GM19240 (cell line): ENCODE results near the gene CD80.

Source experiments
- DNase-seq: peaks from one replicate; pipeline ENCODE4 v3.0.0; 2011; ENCODE audit warnings: low spot score; ENCODE audit not compliant: insufficient read length

CD80 gene

GRCh38 chr3:119550192-119550910, 9.1 kb downstream of the CD80 start:
- DNase-seq: no peak

GRCh38 chr3:119548341-119548740, 11.1 kb downstream of the CD80 start:
- no peak for DNase-seq

GRCh38 chr3:119547227-119547626, 12.2 kb downstream of the CD80 start:
- no peak for DNase-seq

DNA sequence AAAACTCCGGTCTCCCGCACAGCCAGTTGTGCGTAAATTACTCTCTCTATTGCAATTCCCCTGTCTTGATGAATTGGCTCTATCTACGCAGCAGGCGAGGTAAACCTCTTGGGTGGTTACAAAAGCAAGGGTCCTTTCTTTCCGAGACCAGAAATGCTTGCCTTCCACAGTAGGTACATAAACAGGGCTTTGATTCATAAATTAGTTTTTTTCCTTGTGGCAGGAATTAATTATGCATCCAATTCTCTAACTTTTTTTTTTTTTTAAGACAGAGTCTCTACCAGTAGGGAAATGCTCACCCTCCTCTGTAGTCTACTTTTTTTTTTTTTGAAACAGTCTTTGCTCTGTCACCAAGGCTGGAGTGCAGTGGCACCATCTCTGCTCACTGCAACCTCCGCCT, 16.3 kb downstream of the CD80 start:
- DNase-seq: no peak

DNA sequence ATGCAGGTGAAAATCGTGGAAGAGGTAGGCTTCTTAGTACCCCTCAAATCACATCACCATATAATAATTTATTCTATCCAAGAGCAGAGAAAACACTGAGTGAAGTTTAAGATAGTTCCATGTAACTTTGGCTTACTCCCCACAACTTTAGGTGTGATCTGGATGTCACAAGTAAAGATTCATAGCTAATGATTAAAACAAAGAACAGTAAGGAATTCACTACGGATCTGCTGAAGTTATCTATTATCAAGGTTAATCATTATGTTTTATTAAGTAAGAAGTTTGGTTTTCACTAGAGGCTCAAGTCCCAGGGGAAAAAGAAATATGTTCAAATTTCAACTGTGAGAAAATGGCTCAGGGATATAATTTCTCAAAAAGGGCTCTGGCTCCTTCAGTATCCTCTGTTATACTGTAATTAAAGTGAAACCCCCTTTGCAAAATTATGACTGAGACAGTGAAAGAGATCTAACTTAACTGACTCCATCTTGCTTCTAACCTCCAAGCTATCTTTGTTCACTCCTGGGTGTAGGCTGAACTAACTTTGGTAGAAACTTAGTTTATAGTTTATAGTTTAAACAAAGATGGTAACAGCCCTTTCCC, 17.1 kb downstream of the CD80 start:
- DNase-seq: no peak

GRCh38 chr3:119541547-119541946, 17.9 kb downstream of the CD80 start:
- DNase-seq: no peak

- DNase-seq: no peak
These were observed 20.6 kb downstream of the CD80 start for GRCh38 chr3:119538772-119539171.

DNA sequence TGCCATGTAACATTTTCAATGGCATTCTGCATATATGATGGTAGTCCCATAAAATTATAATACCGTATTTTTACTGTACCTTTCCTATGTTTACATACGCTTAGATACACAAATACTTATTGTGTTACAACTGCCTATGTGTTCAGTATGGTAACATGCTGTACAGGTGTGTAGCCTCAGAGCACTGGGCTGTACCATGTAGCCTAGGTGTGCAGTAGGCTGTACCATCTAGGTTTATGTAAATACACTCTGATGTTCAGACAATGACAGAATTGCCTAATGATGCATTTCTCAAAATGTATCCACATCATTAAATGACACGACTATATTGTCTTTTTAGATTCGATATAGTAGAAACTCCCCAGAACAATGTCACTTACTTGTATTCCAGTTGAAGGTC, 22.7 kb downstream of the CD80 start:
- DNase-seq: no peak

- DNase-seq: no peak
These were observed 25.1 kb downstream of the CD80 start for GRCh38 chr3:119534296-119534695.

DNA sequence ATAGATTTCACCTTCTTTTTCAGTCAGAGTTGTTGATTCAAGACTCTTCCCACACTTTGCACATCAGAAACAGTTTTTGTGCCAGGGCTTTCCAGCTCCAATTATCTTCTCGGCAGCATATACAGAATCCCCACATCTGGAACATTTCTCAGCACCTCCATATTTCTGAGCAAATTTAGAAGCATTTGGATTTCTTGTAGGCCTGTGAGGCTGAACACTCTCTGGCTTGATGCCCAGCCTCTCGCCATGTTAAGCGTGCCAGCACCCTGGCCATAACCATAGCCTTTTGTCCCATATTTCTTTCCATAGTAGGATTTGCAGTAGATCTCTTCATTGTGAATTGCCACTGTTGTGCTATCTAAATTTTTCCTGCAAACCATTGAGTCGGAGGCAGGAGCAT, 28.3 kb downstream of the CD80 start:
- no peak for DNase-seq

- no peak for DNase-seq
These were observed 29.0 kb downstream of the CD80 start for GRCh38 chr3:119530456-119530855.

DNA sequence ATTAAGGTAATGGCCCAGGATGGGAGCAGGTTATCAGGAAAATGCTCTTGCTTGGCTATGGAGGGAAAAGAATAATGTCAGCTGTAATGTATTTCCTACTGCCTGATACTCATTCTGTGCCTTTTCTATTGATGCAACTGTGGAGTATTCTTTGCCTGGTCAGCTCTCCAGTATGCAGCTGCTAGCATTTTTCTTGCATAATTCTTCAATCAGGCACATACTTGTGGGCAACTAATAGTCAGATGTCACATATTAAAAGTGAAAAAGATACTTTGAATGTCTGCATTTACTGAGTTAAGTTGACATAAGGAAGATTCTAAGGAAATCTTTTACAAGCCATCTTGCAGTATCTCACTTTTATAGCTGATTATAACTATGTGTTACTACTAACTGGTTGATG, 29.5 kb downstream of the CD80 start:
- DNase-seq: no peak

DNA sequence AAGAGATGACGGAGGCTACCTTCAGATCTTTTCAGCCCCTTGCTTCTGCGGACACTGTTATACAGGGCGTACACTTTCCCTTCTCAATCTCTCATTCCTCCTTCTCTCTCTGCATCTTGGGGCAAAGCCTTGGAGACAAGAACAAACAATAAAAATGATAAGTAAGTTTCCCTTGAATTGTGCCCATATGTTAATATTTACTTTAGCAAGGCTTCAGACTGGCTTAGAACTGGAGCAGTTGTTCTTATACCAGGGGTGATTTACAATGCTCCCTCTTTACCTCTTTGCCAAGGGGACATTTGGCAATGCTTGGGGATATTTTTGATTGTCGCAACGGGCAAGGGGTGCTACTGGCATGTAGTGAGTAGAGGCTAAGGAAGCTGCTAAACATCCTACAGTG, 31.7 kb downstream of the CD80 start:
- DNase-seq: no peak

DNA sequence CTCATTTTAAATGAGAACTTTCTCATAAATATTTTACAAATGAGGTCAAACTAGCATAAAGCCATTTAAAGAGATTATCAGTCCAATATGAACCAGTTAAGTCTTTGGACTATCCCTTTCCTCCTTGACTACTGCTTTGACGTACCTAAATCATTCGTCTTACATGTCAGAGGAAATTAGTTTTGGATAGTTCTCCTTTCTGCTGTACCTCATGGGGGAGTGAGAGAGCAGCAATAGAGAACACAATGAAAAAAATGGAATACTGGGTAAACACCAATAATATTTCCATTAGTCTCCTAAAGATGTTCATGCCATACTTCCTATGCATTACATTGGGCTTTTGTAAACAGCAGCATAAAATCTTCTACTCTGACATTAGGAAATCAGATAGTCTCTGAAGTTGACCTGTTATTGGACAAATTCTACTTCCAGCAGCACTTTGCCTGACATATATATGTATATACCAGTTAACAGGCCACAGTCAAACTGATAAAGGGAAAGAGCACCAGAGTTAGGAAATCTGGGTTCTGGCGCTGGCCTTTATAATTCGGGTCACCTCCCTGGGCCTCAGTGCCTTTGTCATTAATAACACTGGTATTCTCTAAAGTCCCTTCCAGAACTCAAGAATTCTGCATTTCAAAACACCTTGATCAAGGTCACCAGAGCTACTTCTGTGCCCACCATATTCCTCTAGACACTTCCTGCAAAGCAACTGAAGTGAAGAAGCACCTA, 34.3 kb downstream of the CD80 start:
- DNase-seq: no peak

GRCh38 chr3:119518026-119518425, 41.4 kb downstream of the CD80 start:
- no peak for DNase-seq

DNA sequence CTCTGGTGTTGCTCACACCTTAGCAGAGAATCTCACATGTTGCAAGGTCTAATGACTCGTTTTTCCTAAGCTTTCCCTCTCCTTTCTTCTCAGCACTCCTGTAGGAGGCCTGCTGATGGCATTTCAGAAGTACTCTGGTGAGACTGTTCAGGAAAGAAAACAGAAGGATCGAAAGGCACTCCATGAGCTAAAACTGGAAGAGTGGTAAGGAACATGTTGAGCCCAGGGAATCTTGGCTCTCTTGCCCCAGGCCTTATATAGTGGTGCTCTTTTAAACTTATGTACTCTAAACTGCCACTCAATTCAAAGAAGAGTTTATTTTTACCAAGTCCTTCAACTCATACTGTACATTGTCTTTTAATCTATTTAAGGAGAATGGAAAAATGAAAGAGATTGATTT, 42.3 kb downstream of the CD80 start:
- DNase-seq: no peak

GRCh38 chr3:119514637-119515036, 44.8 kb downstream of the CD80 start:
- no peak for DNase-seq

DNA sequence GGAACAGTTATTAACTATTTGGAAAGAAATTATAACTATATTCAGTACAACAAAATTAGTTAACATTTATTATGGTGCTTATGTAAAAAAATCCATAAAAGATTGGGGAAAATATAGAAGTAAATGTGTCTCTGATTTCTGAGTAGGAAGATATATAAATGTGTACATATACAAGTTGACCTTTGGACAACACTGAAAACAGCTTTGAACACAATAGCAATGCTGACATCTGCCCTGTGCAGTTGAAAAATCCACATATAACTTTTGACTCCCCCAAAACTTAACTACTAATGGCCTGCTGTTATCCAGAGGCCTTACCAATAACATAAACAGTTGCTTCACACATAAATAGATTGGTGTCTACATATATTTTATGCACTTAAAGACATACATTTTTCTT, 48.7 kb downstream of the CD80 start:
- DNase-seq: no peak

GRCh38 chr3:119508172-119508845, 51.1 kb downstream of the CD80 start:
- no peak for DNase-seq

- DNase-seq: no peak
These were observed 52.0 kb downstream of the CD80 start for GRCh38 chr3:119507404-119507803.

- no peak for DNase-seq
These were observed 52.8 kb downstream of the CD80 start for GRCh38 chr3:119506631-119507030.

DNA sequence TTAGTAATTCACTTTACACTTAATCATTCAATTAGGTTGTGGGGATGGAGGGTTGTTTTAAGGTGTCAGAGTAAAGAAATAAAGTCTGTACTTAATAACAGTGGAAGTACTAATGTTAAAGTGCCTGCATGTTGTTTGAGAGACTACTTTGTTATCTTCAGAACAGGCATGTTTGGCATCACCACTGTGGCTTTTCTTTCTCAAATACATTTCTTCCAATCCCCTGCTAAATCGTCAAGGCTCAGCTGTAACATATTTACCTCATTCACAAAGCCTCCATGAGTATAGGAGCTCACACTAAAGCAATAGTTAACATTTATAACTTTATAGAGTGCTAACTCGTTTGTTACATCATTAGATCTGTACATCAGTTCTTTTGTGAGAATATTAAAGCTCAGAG, 58.5 kb downstream of the CD80 start:
- no peak for DNase-seq
